Suprapubic skin (tissue), 4 donors: ENCODE results near the gene PHLDA1.

Experiments used
- CTCF ChIP-seq, 2 donors: fragments of 200-600 bp in 1 of 2; fragments of 450-650 bp in 1 of 2; sonication (generic) in 1 of 2; IDR thresholded peaks; one replicate each; pipeline ENCODE4 v1.5.1; 2016 to 2019; ENCODE audit warnings: antibody characterized with exemption in 2 of 2, mild to moderate bottlenecking in 1 of 2, moderate library complexity in 1 of 2
- EP300 ChIP-seq: sonication (generic); formaldehyde crosslinking; IDR thresholded peaks from one replicate; pipeline ENCODE4 v1.6.1; 2017; ENCODE audit warnings: antibody characterized with exemption
- POLR2A ChIP-seq, 2 donors: fragments of 450-650 bp; IDR thresholded peaks; one replicate each; pipeline ENCODE4 v1.6.1; 2017; ENCODE audit warnings: antibody characterized with exemption in 2 of 2, mild to moderate bottlenecking in 2 of 2, moderate library complexity in 2 of 2
- POLR2AphosphoS5 ChIP-seq, 3 donors: sonication (generic); formaldehyde crosslinking; IDR thresholded peaks; one replicate each; pipeline ENCODE4 v1.6.1; 2017; ENCODE audit warnings: antibody characterized with exemption in 3 of 3

- no peak for TF ChIP-seq CTCF (IDR thresholded peaks at IDR 0.05)
- TF ChIP-seq POLR2AphosphoS5 (IDR thresholded peaks at IDR 0.05): no peak
- no peak for TF ChIP-seq POLR2A (IDR thresholded peaks at IDR 0.05)
- TF ChIP-seq EP300: no peak
Measured at GRCh38 chr12:76057326-76057725, 25.8 kb upstream of the PHLDA1 start.
